Epithelial cell of esophagus (primary cell): ENCODE results near the gene SRGAP1.

Source experiments
- DNase-seq: peaks from one replicate; pipeline ENCODE4 v3.0.0; 2010; ENCODE audit warnings: low read depth
- H3K4me3 ChIP-seq: 2 replicates; pipeline ENCODE4 v1.5.1; 2011; ENCODE audit warnings: mild to moderate bottlenecking, low read length, control low read depth
- TF ChIP-seq, protein P1 (sequence below): IDR thresholded peaks from 2 replicates; pipeline ENCODE4 v1.5.1; 2011; ENCODE audit warnings: low read depth, mild to moderate bottlenecking, low read length, control low read depth, inconsistent platforms; ENCODE audit not compliant: insufficient read depth; ENCODE audit errors: missing control alignments

Gene SRGAP1

DNA sequence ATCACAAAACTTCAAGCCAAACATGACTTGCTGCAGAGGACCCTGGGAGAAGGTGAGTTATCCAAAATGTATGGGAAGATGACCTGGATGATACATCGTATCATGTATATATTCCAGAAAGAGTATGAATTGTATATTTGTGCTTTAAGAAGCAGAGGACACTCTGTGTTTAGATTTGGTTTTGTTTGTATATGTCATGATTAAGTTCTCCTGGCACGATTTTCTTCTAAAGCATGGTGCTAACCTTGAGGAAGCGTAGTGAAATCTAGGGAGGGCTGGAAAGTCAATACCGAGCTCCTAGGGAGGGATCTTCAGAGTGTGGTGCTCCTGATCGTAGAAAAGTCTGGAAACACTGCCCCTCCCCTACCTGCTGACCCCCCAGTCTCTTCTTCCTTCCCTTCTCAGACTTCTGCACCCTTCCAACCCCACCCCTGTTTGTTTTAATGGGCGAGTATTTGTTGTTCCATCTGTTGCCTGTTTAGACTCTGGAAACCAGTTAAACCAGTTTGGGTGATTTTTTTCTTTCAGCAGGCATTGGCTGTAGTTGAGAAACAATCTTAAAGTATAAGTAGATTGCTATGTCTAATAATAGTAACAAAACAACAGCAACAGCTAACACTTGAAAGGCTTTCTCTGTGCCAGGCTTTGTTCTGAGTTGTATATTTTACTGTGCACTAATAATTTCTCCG, 236.0 kb downstream of the SRGAP1 start:
- TF ChIP-seq, protein P1, sequence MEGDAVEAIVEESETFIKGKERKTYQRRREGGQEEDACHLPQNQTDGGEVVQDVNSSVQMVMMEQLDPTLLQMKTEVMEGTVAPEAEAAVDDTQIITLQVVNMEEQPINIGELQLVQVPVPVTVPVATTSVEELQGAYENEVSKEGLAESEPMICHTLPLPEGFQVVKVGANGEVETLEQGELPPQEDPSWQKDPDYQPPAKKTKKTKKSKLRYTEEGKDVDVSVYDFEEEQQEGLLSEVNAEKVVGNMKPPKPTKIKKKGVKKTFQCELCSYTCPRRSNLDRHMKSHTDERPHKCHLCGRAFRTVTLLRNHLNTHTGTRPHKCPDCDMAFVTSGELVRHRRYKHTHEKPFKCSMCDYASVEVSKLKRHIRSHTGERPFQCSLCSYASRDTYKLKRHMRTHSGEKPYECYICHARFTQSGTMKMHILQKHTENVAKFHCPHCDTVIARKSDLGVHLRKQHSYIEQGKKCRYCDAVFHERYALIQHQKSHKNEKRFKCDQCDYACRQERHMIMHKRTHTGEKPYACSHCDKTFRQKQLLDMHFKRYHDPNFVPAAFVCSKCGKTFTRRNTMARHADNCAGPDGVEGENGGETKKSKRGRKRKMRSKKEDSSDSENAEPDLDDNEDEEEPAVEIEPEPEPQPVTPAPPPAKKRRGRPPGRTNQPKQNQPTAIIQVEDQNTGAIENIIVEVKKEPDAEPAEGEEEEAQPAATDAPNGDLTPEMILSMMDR, result no peak
- peak overlapping the region; percentile 17 for H3K4me3 ChIP-seq
- DNase-seq, result peak; percentile 93

DNA sequence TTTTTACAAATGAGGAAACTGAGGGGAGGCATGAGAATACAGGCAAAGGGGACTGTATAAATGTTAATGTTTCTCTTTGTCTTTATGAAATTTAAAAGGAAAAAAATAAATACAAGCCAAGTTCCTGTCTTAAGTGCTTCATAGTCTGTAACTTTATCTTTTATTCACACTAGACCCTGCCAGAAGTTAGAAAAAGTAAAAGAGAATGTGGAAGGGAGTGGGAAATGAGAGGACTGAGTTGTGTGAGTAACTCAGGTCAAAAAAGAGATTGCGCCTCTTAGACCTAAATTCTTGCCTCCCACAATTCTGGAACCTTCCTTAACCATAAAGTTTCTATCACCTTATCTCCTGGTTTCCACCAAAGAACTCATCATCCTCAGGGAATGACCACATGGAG, 236.5 kb downstream of the SRGAP1 start:
- no peak for DNase-seq
- no peak overlapping the region for H3K4me3 ChIP-seq
- TF ChIP-seq, protein P1, result no peak

DNA sequence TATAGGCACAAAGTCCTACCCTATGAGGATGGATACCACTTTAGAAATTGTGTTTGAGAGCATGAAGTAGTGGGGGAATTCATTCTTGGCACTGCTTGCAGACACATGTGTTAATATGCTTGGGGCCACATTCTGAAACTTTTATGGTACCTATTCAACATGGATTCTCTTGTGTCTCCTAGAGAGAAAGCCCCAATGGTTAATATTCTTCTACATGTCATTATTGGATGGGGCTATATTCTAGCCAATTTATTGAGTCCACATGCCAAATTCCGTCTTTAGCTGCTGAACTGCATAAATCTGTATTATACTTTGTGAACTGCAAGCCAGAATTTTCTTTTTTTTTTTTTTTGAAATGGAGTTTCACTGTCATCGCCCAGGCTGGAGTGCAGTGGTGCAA, 237.6 kb downstream of the SRGAP1 start:
- no peak for DNase-seq
- TF ChIP-seq, protein P1, result no peak
- H3K4me3 ChIP-seq, result no peak overlapping the region

DNA sequence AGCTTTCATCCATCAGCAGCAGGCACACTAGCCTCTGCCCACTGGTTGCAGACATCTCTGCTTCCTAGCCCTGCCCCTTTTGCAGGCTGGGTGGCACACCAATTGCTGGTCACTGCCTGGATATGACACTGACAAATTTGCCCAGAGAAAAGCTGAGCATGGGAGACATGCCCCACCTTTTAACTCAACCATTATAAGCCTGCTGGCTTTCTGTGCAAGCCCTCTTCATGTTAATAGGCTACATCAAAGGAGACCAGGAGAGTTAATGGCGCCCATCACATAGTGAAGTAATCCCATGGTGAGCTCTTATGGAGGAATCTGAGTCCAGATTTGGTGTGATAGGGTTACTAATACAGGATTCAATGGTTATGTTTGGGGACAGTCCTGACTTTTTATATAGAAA, 238.4 kb downstream of the SRGAP1 start:
- TF ChIP-seq, protein P1, result no peak
- no peak for DNase-seq
- H3K4me3 ChIP-seq, result no peak overlapping the region

DNA sequence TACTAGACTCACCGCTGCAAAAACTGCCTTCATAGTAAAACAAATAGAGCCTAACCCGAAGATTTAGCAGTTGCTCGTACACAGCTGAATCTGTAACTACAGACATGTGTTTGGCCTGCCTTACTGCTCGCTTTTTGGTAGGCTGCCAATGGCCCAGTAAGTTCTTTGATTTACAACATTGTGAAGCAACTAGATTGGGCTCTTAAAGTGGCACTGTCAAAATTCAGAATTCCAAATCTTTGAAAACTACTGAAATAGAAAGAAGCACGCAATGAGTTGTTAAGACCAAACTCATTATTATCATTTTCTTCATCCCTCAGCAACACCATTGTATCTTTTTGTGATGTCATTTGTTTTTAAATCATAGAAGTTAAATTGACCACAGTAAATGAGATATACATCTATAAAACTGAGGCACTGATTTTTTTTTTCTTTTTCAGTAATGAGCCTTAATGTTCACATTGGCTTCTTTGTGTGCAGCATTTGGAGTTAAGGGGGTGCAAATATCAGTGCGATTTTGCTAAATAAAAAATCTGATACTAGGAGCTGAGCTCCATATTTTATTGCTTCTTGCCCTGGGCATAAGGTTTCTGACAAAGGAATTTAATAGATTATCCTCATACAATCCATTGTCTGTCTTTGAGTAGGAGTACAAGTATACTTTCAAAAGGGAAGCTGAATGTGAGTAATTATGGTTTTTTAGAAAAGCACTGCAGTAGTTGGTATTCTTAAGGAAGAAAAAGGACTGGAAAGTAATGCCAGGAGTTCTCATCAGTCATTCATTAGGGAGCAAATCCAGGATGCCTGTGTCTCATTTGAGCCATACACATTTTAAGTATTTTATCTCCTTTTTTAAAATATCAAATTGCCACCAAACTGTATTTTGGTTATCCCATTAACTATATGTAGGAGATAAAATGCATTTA, 239.0 kb downstream of the SRGAP1 start:
- H3K4me3 ChIP-seq, result no peak overlapping the region
- TF ChIP-seq, protein P1, result no peak
- peak; percentile 65 for DNase-seq

DNA sequence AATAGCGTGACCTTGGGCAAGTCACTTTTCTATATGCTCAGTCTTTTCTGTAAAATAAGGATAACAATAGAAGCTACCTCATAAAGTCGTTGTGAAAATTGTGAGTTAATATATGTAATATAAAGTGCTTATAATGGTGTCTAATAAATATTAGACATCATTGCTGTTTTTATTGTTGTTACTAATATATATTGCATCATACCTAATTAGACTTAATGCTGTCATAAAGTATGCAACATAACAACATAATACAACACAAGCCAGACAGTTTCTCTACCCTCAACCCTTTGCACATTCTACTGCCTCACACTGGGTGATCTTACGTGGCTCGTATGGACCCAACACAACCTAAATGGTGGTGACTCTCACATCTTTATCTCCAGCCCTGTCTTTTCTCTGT, 240.7 kb downstream of the SRGAP1 start:
- H3K4me3 ChIP-seq, result no peak overlapping the region
- TF ChIP-seq, protein P1, result no peak
- no peak for DNase-seq
